Stimulated activated CD4-positive, alpha-beta T cell treated with anti-CD3 and anti-CD28 coated beads, Interleukin-12 subunit alpha, Interleukin-12 subunit beta, amount 100 ng/mL, for 24 hours (primary cell): ENCODE data around the gene AGTRAP.

Source experiments
- DNase-seq, 2 experiments: peaks; one replicate each; pipeline ENCODE4 v3.0.0-alpha.2; 2020; ENCODE audit warnings: low read depth in 2 of 2

The AGTRAP gene

GRCh38 chr1:11784256-11784992 is 48.5 kb downstream of the AGTRAP start:
- no peak for DNase-seq

- DNase-seq: no peak
Observed at GRCh38 chr1:11784993-11785769, 49.2 kb downstream of the AGTRAP start.

- DNase-seq: no peak
Observed at GRCh38 chr1:11786168-11786567, 50.2 kb downstream of the AGTRAP start.

- DNase-seq: no peak
Observed at GRCh38 chr1:11787251-11787803, 51.4 kb downstream of the AGTRAP start.

- DNase-seq: no peak
Observed at GRCh38 chr1:11787804-11788436, 52.0 kb downstream of the AGTRAP start.

GRCh38 chr1:11788549-11789053 is 52.7 kb downstream of the AGTRAP start:
- no peak for DNase-seq

- DNase-seq: no peak
Observed at GRCh38 chr1:11789126-11790067, 53.5 kb downstream of the AGTRAP start.

- DNase-seq: no peak
Observed at GRCh38 chr1:11790101-11790879, 54.4 kb downstream of the AGTRAP start.

GRCh38 chr1:11790880-11791715 is 55.2 kb downstream of the AGTRAP start:
- DNase-seq: no peak

GRCh38 chr1:11792106-11792505 is 56.2 kb downstream of the AGTRAP start:
- no peak for DNase-seq

- no peak for DNase-seq
Observed at GRCh38 chr1:11793819-11794218, 57.9 kb downstream of the AGTRAP start.

- no peak for DNase-seq
Observed at GRCh38 chr1:11794446-11795237, 58.7 kb downstream of the AGTRAP start.

GRCh38 chr1:11795238-11795890 is 59.4 kb downstream of the AGTRAP start:
- DNase-seq: no peak

GRCh38 chr1:11796036-11796828 is 60.3 kb downstream of the AGTRAP start:
- no peak for DNase-seq

- DNase-seq: no peak
Observed at GRCh38 chr1:11797525-11798216, 61.7 kb downstream of the AGTRAP start.

GRCh38 chr1:11799099-11799498 is 63.2 kb downstream of the AGTRAP start:
- no peak for DNase-seq

GRCh38 chr1:11799896-11800295 is 64.0 kb downstream of the AGTRAP start:
- no peak for DNase-seq
